WTC11 (cell line): ENCODE results near the gene RGL1. TPM values are rescaled to one million over a fixed set of nuclear protein-coding genes. Genes with fewer than 3 reads are reported as not detected.

Experiments
- ATAC-seq: fragments of 200-7000 bp; cut with Tn5 transposase; 2 replicates; pipeline ENCODE4 v1.10.0; 2021; ENCODE audit warnings: mild to moderate bottlenecking, moderate library complexity
- CTCF ChIA-PET: fragments of 300-600 bp; sonication (Branson Sonifier 250); formaldehyde crosslinking; loops from one replicate; lab custom pipeline; 2021; ENCODE audit warnings: antibody characterized with exemption; lab: Charles Lee
- POLR2A ChIA-PET: fragments of 350-600 bp; sonication (Branson Sonifier 250); formaldehyde crosslinking; loops from one replicate; lab custom pipeline; 2021; ENCODE audit warnings: antibody characterized with exemption; lab: Charles Lee
- DNase-seq: peaks from one replicate; pipeline ENCODE4 v3.0.0; 2021; ENCODE audit warnings: low spot score
- H3K27ac Mint-ChIP-seq: 2 replicates; pipeline ENCODE4 v1.8.0; 2021; ENCODE audit warnings: mixed read lengths
- H3K27me3 Mint-ChIP-seq: 2 replicates; pipeline ENCODE4 v1.8.0; 2021; ENCODE audit warnings: low read depth, mild to moderate bottlenecking, moderate library complexity, mixed read lengths
- H3K36me3 Mint-ChIP-seq: 2 replicates; pipeline ENCODE4 v1.8.0; 2021; ENCODE audit warnings: mixed read lengths
- H3K4me1 Mint-ChIP-seq: 2 replicates; pipeline ENCODE4 v1.8.0; 2022; ENCODE audit warnings: mixed read lengths
- H3K4me3 Mint-ChIP-seq: 2 replicates; pipeline ENCODE4 v1.8.0; 2021; ENCODE audit warnings: mild to moderate bottlenecking, moderate library complexity, mixed read lengths
- H3K9me3 Mint-ChIP-seq: 2 replicates; pipeline ENCODE4 v1.8.0; 2021; ENCODE audit warnings: mixed read lengths
- CBFB ChIP-seq: sonication (generic); formaldehyde crosslinking; IDR thresholded peaks from 2 replicates; pipeline ENCODE4 v1.8.1; 2022; ENCODE audit warnings: mild to moderate bottlenecking, low read depth, missing genetic modification reagents
- ELF4 ChIP-seq: sonication (generic); formaldehyde crosslinking; IDR thresholded peaks from 2 replicates; pipeline ENCODE4 v1.8.1; 2022; ENCODE audit warnings: low read depth, mild to moderate bottlenecking, moderate library complexity, missing genetic modification reagents
- JUN ChIP-seq: sonication (generic); formaldehyde crosslinking; IDR thresholded peaks from 2 replicates; pipeline ENCODE4 v1.8.0; 2023; ENCODE audit warnings: mild to moderate bottlenecking, missing genetic modification reagents
- NFE2L1 ChIP-seq: sonication (generic); formaldehyde crosslinking; IDR thresholded peaks from 2 replicates; pipeline ENCODE4 v1.8.1; 2023; ENCODE audit warnings: missing genetic modification reagents
- NR3C1 ChIP-seq: sonication (generic); formaldehyde crosslinking; conservative IDR thresholded peaks from 2 replicates; pipeline ENCODE4 v1.8.1; 2023; ENCODE audit warnings: low read depth, mild to moderate bottlenecking, missing genetic modification reagents
- OVOL2 ChIP-seq: fragments of 250-450 bp; sonication (Bioruptor Pico); IDR thresholded peaks from 2 replicates; pipeline ENCODE4 v1.9.0; 2021; ENCODE audit warnings: mild to moderate bottlenecking, borderline replicate concordance
- SOX15 ChIP-seq: fragments of 250-450 bp; sonication (Bioruptor Pico); IDR thresholded peaks from 2 replicates; pipeline ENCODE4 v1.9.0; 2021; ENCODE audit warnings: mild to moderate bottlenecking
- TCF7 ChIP-seq: sonication (generic); formaldehyde crosslinking; IDR thresholded peaks from 2 replicates; pipeline ENCODE4 v1.8.0; 2022; ENCODE audit warnings: mild to moderate bottlenecking, low read depth, missing genetic modification reagents, moderate library complexity
- ZNF219 ChIP-seq: sonication (generic); formaldehyde crosslinking; IDR thresholded peaks from 2 replicates; pipeline ENCODE4 v1.8.0; 2023; ENCODE audit warnings: missing genetic modification reagents, mild to moderate bottlenecking, borderline replicate concordance
- ZNF263 ChIP-seq: sonication (generic); formaldehyde crosslinking; IDR thresholded peaks from 2 replicates; pipeline ENCODE4 v1.8.1; 2022; ENCODE audit warnings: low read depth, mild to moderate bottlenecking, moderate library complexity, missing genetic modification reagents
- ZNF416 ChIP-seq: fragments of 250-450 bp; sonication (Bioruptor Pico); IDR thresholded peaks from 2 replicates; pipeline ENCODE4 v1.9.0; 2021; ENCODE audit warnings: mild to moderate bottlenecking, inconsistent platforms
- ZNF423 ChIP-seq: fragments of 250-450 bp; sonication (Bioruptor Pico); IDR thresholded peaks from 2 replicates; pipeline ENCODE4 v2.1.2; 2022; ENCODE audit warnings: mild to moderate bottlenecking, moderate library complexity
- ZNF671 ChIP-seq: fragments of 250-450 bp; sonication (Bioruptor Pico); IDR thresholded peaks from 2 replicates; pipeline ENCODE4 v1.8.0; 2021; ENCODE audit warnings: mild to moderate bottlenecking
- total RNA-seq: library from RNA; stranded (reverse); gene quantifications from 3 replicates; pipeline ENCODE4 v1.2.3, GENCODE V29; 2021
- TF ChIP-seq, protein P1 (sequence below): sonication (generic); formaldehyde crosslinking; IDR thresholded peaks from 2 replicates; pipeline ENCODE4 v1.8.1; 2023; ENCODE audit warnings: mild to moderate bottlenecking, missing genetic modification reagents, moderate library complexity
- TF ChIP-seq, protein P2 (sequence below): sonication (generic); formaldehyde crosslinking; IDR thresholded peaks from 2 replicates; pipeline ENCODE4 v1.8.1; 2023; ENCODE audit warnings: mild to moderate bottlenecking, moderate library complexity, missing genetic modification reagents
- TF ChIP-seq, protein P3 (sequence below): sonication (generic); formaldehyde crosslinking; IDR thresholded peaks from 2 replicates; pipeline ENCODE4 v1.8.0; 2022; ENCODE audit warnings: mild to moderate bottlenecking, missing genetic modification reagents
- TF ChIP-seq, protein P4 (sequence below): sonication (generic); formaldehyde crosslinking; IDR thresholded peaks from 2 replicates; pipeline ENCODE4 v1.8.0; 2022; ENCODE audit warnings: missing genetic modification reagents

Gene RGL1
- total RNA-seq, 1 experiment from 2014 or later, result 1.5 TPM

DNA sequence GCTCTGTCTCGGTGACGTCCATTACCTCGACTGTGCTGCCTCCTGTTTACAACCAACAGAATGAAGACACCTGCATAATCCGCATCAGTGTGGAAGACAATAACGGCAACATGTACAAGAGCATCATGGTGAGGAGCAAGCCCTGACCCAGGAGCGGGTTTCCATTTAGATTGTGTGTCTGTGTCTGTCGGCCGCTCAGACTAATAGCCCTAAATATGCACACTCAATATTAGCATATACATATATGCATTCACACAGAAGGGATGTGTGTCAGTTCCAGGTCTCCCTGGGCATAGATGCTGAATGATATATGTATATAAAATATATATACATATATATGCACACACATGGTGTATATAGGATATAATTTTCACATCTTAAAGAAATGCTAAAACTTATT lies 111.7 kb downstream of the RGL1 start:
- TF ChIP-seq NR3C1 (CRISPR knock-in tag) (no peak), NFE2L1 (CRISPR knock-in tag) (no peak)
- TF ChIP-seq, protein P1, sequence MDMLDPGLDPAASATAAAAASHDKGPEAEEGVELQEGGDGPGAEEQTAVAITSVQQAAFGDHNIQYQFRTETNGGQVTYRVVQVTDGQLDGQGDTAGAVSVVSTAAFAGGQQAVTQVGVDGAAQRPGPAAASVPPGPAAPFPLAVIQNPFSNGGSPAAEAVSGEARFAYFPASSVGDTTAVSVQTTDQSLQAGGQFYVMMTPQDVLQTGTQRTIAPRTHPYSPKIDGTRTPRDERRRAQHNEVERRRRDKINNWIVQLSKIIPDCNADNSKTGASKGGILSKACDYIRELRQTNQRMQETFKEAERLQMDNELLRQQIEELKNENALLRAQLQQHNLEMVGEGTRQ, result no peak
- H3K27me3 Mint-ChIP-seq, result no peaks in the 10 kb centered on the region
- POLR2A ChIA-PET, result no interaction called here
- ATAC-seq, result no peak
- H3K4me3 Mint-ChIP-seq, result no peak overlapping the region
- no peaks in the 10 kb centered on the region for H3K9me3 Mint-ChIP-seq
- H3K4me1 Mint-ChIP-seq, result peaks cover 15% of the 10 kb centered on the region
- H3K27ac Mint-ChIP-seq, result no peak overlapping the region
- CTCF ChIA-PET, result interaction anchor here (0.7 to 4.1 kb wide), 38 partner anchors 9 to 747 kb away, joined by 3 to 105 read pairs (median 4); partner anchors contain the start of genes APOBEC4, ARPC5 and RGL1
- no peaks in the 10 kb centered on the region for H3K36me3 Mint-ChIP-seq
- DNase-seq, result no peak

DNA sequence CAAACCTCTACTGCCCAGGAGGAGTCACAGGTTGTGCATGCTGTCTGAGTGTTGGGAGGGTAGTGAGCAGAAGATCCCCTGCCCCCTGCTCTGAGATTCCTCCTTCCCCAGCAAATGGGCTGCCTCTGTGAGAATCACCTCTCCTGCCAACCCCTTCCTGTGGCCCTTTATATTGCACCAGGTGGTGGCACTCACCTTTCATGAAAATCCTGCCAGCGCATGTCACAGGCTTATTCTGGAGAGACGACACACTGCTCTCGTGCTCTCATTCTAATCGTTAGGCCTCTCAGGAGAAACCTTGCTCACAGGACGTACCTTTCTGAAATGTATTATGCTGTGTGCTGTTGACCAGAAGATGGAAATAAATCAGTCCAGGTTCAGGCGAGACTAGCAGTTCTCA lies 113.7 kb downstream of the RGL1 start:
- Mint-ChIP-seq H3K9me3 (no peaks in the 10 kb centered on the region), H3K27ac (no peak overlapping the region), H3K36me3 (no peaks in the 10 kb centered on the region), H3K27me3 (no peaks in the 10 kb centered on the region), H3K4me1 (peaks cover 15% of the 10 kb centered on the region), H3K4me3 (no peak overlapping the region)
- DNase-seq (no peak), ATAC-seq (peak; percentile 8; the same call in 1 of the 2 replicates)
- ChIA-PET POLR2A (no interaction called here), CTCF (interaction anchor here (1.9 kb wide), 1 partner anchor 263 kb away, joined by 5 read pairs; no protein-coding TSS in a partner anchor)
- TF ChIP-seq NR3C1 (CRISPR knock-in tag) (no peak), SOX15 (CRISPR knock-in tag) (no peak), ZNF416 (CRISPR knock-in tag) (no peak), ZNF671 (CRISPR knock-in tag) (no peak)
- TF ChIP-seq, protein P2, sequence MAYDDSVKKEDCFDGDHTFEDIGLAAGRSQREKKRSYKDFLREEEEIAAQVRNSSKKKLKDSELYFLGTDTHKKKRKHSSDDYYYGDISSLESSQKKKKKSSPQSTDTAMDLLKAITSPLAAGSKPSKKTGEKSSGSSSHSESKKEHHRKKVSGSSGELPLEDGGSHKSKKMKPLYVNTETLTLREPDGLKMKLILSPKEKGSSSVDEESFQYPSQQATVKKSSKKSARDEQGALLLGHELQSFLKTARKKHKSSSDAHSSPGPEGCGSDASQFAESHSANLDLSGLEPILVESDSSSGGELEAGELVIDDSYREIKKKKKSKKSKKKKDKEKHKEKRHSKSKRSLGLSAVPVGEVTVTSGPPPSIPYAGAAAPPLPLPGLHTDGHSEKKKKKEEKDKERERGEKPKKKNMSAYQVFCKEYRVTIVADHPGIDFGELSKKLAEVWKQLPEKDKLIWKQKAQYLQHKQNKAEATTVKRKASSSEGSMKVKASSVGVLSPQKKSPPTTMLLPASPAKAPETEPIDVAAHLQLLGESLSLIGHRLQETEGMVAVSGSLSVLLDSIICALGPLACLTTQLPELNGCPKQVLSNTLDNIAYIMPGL, result no peak
- TF ChIP-seq, protein P3, sequence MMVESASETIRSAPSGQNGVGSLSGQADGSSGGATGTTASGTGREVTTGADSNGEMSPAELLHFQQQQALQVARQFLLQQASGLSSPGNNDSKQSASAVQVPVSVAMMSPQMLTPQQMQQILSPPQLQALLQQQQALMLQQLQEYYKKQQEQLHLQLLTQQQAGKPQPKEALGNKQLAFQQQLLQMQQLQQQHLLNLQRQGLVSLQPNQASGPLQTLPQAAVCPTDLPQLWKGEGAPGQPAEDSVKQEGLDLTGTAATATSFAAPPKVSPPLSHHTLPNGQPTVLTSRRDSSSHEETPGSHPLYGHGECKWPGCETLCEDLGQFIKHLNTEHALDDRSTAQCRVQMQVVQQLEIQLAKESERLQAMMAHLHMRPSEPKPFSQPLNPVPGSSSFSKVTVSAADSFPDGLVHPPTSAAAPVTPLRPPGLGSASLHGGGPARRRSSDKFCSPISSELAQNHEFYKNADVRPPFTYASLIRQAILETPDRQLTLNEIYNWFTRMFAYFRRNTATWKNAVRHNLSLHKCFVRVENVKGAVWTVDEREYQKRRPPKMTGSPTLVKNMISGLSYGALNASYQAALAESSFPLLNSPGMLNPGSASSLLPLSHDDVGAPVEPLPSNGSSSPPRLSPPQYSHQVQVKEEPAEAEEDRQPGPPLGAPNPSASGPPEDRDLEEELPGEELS (CRISPR knock-in tag), result no peak

DNA sequence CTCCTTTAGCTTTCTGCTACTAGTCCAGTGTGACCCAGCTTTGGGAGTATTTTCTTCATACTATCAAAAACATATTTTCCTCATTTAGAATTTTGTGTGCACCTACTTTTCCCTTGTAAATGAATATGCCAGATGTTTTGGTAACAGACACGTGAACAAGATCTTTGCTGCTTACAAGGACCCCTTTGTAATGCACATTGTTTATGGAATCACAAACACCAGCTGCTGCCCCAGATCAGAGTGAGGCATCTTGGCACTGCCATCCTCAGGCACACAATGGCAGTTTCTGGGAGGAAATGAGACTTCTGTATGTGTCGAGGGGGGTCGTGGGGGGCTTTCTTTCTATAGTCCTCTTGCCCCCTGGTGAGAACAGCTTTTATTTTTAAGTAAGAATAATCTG lies 115.7 kb downstream of the RGL1 start:
- ChIA-PET POLR2A (no interaction called here), CTCF (interaction anchor here (2.3 kb wide), 1 partner anchor 236 kb away, joined by 7 read pairs; no protein-coding TSS in a partner anchor)
- DNase-seq (no peak), ATAC-seq (no peak)
- no peak overlapping the region for H3K4me3 Mint-ChIP-seq
- H3K4me1 Mint-ChIP-seq, result peaks cover 15% of the 10 kb centered on the region
- 0 out of 2 replicates have a peak, but pooled peaks cover 5% of the 10 kb centered on the region for H3K36me3 Mint-ChIP-seq
- no peaks in the 10 kb centered on the region for H3K27me3 Mint-ChIP-seq
- TF ChIP-seq ZNF263 (CRISPR knock-in tag) (no peak), OVOL2 (CRISPR knock-in tag) (no peak), CBFB (CRISPR knock-in tag) (no peak), JUN (CRISPR knock-in tag) (no peak), SOX15 (CRISPR knock-in tag) (no peak), ELF4 (no peak), TCF7 (CRISPR knock-in tag) (no peak), ZNF219 (no peak), ZNF423 (CRISPR knock-in tag) (no peak)
- TF ChIP-seq, protein P4, sequence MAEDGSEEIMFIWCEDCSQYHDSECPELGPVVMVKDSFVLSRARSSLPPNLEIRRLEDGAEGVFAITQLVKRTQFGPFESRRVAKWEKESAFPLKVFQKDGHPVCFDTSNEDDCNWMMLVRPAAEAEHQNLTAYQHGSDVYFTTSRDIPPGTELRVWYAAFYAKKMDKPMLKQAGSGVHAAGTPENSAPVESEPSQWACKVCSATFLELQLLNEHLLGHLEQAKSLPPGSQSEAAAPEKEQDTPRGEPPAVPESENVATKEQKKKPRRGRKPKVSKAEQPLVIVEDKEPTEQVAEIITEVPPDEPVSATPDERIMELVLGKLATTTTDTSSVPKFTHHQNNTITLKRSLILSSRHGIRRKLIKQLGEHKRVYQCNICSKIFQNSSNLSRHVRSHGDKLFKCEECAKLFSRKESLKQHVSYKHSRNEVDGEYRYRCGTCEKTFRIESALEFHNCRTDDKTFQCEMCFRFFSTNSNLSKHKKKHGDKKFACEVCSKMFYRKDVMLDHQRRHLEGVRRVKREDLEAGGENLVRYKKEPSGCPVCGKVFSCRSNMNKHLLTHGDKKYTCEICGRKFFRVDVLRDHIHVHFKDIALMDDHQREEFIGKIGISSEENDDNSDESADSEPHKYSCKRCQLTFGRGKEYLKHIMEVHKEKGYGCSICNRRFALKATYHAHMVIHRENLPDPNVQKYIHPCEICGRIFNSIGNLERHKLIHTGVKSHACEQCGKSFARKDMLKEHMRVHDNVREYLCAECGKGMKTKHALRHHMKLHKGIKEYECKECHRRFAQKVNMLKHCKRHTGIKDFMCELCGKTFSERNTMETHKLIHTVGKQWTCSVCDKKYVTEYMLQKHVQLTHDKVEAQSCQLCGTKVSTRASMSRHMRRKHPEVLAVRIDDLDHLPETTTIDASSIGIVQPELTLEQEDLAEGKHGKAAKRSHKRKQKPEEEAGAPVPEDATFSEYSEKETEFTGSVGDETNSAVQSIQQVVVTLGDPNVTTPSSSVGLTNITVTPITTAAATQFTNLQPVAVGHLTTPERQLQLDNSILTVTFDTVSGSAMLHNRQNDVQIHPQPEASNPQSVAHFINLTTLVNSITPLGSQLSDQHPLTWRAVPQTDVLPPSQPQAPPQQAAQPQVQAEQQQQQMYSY (CRISPR knock-in tag), result no peak
- peaks cover 5% of the 10 kb centered on the region; the same call in 1 of the 2 replicates for H3K9me3 Mint-ChIP-seq
- H3K27ac Mint-ChIP-seq, result no peak overlapping the region
